GM12873 (cell line): ENCODE data around the gene GDPGP1.
A peak's percentile ranks its signal among the peaks of the same experiment; 100 is the strongest.

Experiments
- CTCF ChIP-seq: IDR thresholded peaks from 2 replicates; pipeline ENCODE4 v1.5.1; 2012; ENCODE audit warnings: low read depth, mild to moderate bottlenecking, moderate library complexity, low read length, control low read depth; ENCODE audit not compliant: insufficient read depth; ENCODE audit errors: missing control alignments

GDPGP1 gene

DNA sequence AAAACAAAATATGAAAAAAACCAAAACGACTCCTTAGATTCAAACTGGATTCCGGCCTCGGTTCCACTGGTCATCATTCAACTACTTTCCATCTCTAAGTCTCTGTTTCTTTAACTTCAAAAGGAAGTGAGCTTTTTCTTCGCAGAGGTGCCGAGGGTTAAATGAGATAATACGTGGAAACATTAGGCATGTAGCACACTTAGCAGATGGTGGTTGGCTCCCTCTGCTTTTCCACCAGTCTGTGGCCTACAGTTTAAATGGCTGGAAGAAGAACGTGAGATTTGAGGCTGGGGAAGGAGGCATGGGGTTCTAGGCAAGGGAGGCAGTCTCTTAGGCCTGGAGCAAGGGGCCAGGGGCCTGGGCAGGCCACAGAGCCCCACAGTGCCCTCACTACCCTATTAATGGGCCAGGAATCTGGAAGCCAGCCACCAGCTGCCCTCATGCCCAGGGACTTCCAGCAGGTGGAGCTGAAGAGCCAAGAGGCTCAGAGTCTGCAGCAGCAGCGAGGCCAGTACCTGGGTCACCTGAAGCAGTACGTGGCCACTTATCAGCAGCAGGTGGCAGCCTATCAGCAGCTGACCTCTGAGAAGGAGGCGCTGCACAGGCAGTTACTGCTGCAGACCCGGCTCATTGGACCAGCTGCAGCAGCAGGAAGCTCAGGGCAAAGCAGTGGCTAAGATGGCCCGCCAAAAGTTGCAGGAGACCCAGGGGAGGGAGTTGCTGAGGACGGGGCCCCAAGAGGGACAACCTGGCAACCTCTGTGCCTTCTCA, 59.2 kb downstream of the GDPGP1 start:
- peak; percentile 92 for TF ChIP-seq CTCF

DNA sequence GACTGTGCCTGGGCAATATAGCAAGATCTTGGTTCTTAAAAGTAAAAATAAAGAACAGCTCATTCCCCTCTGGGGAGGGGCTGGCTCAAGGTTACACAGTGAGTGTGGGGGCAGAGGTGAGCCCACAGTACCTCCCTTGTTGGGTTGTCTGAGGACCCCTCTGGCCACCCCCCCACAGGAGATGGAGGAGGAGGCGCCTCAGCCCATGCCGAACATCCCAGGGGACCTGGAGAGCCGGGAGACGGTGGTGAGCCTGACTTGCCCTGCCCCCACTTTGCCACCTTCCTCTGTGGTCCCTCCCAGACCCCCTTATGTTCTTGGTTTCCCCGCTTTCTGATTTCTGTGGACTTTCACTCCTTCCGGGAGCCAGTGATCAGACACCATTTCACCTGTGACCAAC, 60.1 kb downstream of the GDPGP1 start:
- TF ChIP-seq CTCF: no peak

DNA sequence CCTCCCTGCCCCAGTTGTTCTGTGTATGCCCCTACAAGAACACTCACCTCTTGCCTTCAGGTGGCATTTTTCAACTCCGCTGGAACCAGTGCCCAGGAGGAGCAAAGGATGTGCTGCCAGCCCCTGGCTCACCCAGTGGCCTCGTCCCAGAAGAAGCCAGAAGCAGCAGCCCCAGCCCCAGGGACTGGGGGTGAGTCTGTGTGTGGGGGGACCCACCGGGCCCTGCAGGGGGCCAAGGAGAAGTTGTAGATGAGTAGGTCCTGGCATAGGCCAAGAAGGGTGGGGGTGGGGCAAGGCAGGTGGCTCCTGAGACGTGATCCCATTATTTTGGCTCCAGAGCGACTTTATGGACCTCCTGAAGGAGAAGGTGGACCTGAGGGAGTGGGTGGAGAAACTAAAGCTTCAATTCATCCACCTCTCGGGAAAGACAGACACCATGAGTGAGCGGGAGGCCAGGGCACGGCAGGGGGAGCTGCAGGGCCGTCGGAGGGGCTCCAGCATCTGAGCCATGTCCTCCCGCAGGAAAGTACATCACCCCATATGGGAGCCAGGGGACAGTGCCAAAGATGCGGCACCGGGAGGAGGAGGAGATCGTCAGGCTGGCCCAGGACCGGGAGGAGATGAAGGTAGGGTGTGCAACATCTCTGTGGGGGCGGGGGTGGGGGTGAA, 60.7 kb downstream of the GDPGP1 start:
- no peak for TF ChIP-seq CTCF

GRCh38 chr15:90295270-90295648, 61.2 kb downstream of the GDPGP1 start:
- no peak for TF ChIP-seq CTCF
